GM21529 (cell line): ENCODE results near the gene DNAJB6.

Source experiments
- ATAC-seq: cut with Tn5 transposase; IDR thresholded peaks from one replicate; pipeline ENCODE4 v1.9.1; 2021; ENCODE audit not compliant: unreplicated experiment

DNAJB6 gene

DNA sequence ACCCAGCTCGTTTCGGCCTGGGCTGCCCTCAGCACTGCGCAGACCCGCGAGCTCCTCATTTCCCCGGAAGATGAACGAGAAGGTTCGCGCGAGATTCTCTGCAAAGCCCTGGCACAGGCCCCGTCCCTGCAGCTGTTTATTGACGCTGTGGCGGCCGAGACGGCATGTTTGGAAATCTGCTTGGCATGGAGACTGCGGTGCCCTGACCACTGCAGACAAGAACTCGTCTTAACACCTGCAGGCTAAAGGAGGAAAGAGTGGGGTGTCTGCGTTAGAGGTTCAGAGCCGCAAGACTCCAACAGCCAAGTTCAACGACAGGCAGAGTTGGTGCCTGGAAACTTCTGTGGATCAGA lies 125.6 kb downstream of the DNAJB6 start:
- no peak for ATAC-seq

DNA sequence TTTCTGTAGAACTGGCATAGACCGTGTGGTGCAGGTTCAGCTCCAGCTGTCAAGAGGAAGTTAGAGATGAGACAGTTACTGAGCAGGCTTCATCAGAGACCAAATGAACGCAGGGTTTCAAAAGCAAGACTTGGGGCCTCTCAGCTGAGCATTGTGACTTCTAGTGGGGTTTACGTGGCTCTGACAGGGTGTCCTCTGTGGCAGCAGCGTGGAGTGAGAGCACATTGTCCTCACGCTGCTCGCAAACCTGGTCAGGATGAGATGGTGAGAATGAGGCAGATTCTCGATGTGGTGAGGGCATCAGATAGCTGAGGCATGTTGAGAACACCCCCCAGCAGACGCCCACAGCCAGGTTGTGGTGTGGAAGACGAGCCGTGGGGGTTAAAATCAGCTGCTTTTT lies 126.0 kb downstream of the DNAJB6 start:
- no peak for ATAC-seq

DNA sequence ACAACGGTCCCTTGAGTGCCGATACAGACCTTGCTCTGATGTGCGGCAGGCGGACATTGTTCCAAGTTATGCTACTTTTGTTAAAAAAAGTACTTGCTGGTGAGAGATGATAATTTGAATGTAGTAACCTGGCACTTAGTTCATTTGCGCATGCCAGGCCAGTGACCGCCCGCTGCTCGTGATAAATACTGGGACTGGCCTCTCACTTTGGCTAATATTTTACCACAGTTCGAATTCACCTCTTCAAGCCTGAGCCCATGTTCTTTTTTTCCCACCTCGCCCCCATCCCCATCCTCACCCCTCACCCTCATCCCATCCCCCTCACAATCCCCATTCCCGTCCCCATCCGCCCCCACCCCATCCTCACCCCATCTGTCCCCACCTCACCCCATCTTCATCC lies 126.4 kb downstream of the DNAJB6 start:
- ATAC-seq, result no peak

DNA sequence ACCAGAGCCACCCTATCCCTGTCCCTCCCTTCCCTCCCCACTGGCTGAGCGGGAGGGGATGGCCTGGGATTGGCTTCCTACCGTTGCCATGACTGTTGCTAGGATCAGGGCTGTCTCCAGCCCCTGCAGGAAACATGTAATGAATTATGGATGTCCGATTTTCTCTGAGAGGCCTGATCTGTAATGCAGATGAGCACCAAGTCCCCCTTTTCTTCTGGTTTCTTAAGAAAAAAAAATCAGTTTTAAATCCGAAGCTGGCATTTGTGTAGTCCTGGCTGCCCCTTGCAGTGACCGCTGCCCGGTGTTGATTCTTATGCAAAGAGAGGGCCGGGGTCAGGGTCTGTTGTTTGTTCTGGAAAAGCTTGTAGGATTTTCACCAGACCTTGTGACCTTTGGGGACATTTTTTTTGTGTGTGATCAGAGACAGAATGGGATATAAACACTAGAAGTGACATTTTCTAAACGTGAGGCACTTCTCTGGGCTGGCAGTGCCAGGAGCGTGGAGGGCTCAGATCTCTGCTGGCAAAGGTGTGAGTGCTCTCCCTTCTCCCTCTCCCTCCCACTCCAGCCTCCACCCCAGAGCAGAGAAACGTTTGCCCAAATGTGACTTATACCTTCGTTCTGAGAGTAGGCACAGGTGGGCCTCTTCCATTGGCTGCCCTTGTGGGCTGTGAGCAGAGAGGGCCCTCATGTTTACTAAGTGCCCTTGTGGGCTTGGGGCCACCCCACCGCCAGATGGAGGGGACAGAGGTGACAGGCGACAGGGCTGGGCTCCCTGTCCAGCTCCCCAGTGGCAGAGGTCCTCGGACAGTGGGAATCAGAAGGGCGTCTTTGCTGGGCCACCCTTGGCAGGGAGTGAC lies 127.5 kb downstream of the DNAJB6 start:
- ATAC-seq, result no peak

DNA sequence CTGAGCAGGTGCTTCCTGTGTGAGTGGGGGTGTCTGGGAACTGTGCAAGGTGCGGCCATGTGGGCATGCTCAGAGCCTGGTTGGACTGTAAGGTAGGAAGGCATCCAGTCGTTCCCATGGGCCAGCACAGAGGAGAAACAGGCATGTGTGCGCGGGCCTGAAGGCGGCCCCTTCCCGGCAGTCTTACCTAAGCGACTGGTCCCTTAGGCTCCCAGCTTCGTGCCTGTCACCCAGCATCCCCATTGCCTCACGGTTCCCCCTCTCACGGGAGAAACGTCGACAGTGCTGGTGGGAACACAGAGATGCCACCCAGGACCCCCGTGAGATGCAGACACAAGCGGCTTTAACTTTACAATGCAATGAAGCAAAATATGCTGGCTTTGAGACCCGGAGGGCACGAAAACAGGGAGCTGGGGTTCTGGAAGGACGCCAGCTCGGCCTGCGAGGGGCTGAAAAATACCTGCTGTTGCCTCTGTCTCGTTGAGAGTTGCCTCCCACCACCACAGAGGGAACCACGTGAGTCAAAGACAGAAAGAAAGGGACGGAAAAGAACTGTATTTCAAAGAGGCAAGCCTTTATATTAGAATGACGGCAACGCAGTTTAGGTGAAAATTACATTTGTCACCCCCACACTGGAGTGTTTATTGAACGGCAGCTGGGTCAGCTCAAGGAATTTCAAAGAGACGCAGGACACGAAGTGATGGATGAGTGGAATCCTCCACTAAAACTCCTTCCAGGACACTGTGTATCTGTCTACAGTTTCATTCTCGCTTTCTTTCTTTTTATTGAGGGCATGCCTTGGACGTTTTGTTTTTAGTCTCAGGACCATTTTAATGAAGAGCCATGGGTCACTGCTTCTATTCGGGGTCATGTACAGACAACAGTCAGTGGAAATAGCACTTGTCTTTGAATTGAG lies 128.4 kb downstream of the DNAJB6 start:
- ATAC-seq, result no peak

DNA sequence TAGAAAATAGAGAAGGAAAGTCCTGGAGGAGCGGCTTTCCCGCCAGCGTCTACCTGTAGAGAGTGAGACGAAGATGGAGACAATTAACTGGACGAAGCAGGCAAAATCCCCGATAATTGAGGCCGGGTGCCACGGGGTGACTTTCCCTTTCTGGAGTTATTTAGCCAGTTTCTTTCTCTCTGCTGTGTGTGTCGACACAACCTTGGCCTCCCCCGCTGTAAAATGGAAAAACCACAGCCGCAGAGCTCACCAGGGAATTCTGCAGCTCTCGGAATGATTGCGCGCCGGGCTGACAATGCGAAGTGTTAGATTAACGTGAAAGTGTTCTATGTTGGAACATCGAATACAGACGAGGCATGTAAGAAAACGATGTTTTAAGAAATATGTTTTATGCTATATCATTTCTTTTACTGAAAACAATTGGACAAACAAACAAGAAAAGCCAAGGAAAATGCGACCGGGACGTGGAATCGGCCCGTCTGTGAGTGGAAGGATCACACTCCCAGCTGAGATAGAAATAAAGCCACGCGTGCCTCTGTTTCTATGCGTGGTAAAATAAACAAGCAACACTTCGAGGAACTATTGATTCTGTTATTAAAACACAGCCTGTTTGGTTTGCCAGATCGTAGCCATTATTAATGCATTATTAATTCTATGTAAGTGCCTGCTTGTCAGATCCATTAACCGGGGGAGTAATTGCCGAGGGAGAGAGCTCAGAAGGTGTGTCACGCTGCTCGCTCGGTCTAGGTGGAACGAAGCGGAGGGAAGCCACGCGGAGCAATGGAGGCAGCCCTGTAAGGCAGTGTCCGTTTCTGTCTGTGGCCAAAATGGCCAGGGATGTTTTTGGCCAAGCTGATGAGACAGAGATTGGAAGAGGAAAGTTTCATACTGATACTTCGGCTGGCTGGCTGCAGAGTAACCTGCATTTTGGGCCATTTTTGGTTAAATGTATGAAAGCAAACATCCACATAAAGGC lies 129.4 kb downstream of the DNAJB6 start:
- ATAC-seq, result no peak

DNA sequence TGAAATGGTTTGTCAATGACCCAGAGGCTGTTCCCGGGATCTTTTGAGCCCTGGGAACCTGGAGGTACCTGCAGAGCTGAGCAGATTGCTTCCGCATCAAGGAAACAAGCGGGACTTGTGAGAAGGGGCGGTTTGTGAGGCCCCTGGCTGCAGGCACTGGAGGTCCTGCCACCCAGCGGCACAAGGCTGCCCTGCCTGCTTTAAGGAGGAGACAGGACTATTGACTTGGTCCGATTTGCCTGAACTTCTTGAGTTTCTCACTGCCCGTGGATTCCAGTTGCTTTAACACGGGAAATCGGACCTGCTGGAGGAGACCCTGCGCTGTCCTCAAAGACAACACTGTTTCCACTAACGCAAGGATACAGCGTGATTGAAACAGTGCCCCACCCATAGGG lies 130.1 kb downstream of the DNAJB6 start:
- ATAC-seq, result no peak
